DMS53 treated with DMSO at 0.1 percent for 48 hours (cell line): ENCODE measurements around the gene PTOV1.

ENCODE experiments used
- DNase-seq: peaks from one replicate; lab custom pipeline; 2025; ENCODE audit not compliant: unreplicated experiment; lab: John Stamatoyannopoulos, UW

The PTOV1 gene

GRCh38 chr19:49858088-49858985, 7.4 kb downstream of the PTOV1 start:
- DNase-seq: no peak

- DNase-seq: no peak
Measured at GRCh38 chr19:49859682-49860335, 8.8 kb downstream of the PTOV1 start.

- no peak for DNase-seq
Measured at GRCh38 chr19:49860336-49861102, 9.6 kb downstream of the PTOV1 start.

- DNase-seq: no peak
Measured at GRCh38 chr19:49861107-49861506, 10.1 kb downstream of the PTOV1 start.

GRCh38 chr19:49861541-49862378, 10.8 kb downstream of the PTOV1 start:
- DNase-seq: no peak

GRCh38 chr19:49862391-49863253, 11.7 kb downstream of the PTOV1 start:
- no peak for DNase-seq

GRCh38 chr19:49863254-49863934, 12.4 kb downstream of the PTOV1 start:
- no peak for DNase-seq

- DNase-seq: no peak
Measured at GRCh38 chr19:49863935-49864320, 13.0 kb downstream of the PTOV1 start.

- DNase-seq: no peak
Measured at GRCh38 chr19:49864890-49865289, 13.9 kb downstream of the PTOV1 start.

GRCh38 chr19:49866933-49867782, 16.2 kb downstream of the PTOV1 start, which contains the start of gene PNKP:
Gene PNKP, minus strand, starts transcription at chr19:49867576. Its CDS starts 372 bp downstream, at chr19:49867204.
- peak; percentile 83 for DNase-seq

- no peak for DNase-seq
Measured at GRCh38 chr19:49869009-49869483, 18.1 kb downstream of the PTOV1 start.

- DNase-seq: peak; percentile 97
Measured at GRCh38 chr19:49869484-49870308, 18.7 kb downstream of the PTOV1 start.

GRCh38 chr19:49870309-49870901, 19.4 kb downstream of the PTOV1 start:
- no peak for DNase-seq

- no peak for DNase-seq
Measured at GRCh38 chr19:49871349-49871985, 20.5 kb downstream of the PTOV1 start.

- DNase-seq: no peak
Measured at GRCh38 chr19:49872245-49873128, 21.5 kb downstream of the PTOV1 start.
